HG03108 (cell line): Measurements from ENCODE around the gene MR1.

ENCODE experiments used
- ATAC-seq: cut with Tn5 transposase; IDR thresholded peaks from one replicate; pipeline ENCODE4 v1.9.1; 2021; ENCODE audit warnings: moderate library complexity; ENCODE audit not compliant: unreplicated experiment

Gene MR1

DNA sequence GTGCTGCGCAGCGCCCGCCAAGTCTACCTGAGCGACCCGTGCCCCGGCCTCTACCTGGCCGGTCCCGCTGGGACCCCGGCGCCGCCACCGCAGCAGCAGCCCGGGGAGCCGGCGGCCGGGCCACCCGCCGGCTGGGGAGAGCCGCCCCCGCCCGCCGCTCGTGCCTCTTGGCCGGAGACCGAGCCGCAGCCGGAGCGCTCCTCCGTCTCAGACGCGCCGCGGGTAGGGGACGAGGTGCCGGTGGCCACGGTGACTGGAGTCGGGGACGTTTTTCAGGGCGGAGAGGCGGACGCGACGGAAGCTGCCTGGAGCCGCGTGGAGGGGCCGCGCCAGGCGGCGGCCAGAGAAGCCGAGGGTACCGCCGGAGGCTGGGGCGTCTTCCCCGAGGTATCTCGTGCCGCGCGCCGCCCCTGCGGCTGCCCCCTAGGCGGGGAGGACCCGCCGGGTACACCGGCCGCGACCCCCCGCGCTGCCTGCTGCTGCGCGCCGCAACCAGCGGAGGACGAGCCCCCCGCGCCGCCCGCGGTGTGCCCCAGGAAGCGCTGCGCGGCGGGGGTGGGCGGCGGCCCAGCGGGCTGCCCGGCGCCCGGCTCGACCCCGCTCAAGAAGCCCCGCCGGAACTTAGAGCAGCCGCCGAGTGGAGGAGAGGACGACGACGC lies 55.4 kb downstream of the MR1 start:
- peak; percentile 3 for ATAC-seq

DNA sequence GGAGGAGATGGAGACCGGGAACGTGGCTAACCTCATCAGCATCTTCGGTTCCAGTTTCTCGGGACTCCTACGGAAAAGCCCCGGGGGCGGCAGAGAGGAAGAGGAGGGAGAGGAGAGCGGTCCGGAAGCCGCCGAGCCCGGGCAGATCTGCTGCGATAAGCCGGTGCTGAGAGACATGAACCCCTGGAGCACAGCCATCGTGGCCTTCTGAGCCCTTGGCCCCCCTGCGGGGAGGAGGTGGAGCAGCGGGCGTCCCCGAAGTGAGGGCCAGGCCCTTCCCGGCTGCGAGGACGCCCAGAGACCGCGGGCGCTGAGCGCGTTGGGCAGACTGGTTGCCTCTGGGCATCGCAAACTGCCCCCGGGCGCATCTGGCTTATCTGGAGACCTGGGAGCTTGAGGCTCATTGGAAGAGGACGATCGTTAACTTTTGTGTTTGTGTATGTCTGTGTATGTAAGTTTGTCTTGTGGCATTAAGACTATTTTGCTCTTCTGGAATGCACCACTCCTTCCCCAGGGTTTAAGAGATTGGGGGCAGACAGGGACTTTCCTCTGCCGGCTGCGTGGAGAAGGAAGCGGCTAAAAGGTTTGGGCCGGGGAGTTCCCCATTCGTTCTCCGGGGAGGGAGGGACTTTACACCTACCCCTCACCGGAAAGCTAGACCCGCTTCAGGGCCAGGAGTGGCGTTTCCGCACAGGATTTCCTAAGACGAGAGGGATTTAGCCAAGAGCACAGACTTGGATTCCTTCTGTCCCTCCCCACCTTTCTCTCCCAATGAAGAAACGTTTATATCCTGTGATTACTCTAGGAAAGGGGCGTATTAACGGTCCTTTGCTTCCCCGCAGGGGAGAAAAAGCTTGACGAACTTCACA lies 56.1 kb downstream of the MR1 start:
- peak; percentile 26 for ATAC-seq

DNA sequence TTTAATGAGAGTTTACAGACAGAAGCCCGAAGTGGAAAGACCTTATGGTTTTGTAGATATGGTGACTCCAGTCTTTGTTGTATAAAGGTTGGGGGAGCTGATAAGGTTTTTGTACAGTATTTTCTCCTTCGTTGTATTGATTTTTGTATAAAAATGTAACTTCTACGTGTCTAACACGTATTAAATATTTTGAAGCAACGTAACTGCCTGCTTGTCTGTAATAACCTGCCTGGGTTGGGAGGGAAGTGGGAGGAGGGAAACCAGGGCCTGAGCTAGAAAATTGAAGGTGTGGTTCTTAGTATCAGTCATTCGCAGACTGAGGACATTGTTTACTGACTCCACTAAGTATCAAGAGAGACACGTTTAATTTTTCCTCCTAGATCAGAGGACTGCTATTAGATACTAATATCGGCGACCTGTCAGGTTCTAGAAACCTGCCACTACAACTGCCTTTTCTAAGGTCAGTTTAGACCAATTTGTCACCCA lies 56.9 kb downstream of the MR1 start:
- ATAC-seq, result no peak

DNA sequence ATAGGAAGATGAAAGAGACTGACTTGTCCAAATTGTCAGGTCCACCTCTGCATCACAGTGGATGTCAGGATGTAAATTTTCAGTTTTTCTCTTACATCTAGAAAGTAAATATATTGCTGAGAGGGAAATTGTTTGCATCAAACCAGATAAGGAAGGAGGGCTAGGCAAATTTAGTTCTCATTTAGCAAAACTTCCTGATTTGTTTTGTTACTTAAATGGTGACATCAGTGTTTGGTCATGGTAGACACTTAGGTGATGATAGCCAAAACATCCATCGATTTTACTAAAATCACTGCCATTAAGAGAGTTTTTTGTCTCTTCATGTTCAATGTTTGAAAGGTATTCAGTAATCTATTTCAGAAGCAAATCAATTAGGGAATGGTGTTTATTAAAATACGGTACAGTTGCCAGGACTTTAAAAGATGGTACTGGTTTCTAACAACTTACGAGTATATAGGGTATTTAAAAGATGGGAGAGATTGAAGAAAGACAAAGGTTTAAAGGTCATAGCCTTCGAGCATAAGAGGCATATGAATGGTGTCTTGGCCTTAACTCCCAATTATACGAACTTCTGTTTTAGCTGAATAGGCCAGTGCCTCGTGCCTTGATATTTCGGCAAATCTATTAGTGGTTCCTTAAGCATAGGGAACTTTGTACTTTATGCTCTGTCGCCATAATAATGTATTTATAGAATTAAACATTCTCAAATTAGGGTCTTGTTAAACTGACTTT lies 57.7 kb downstream of the MR1 start:
- no peak for ATAC-seq

DNA sequence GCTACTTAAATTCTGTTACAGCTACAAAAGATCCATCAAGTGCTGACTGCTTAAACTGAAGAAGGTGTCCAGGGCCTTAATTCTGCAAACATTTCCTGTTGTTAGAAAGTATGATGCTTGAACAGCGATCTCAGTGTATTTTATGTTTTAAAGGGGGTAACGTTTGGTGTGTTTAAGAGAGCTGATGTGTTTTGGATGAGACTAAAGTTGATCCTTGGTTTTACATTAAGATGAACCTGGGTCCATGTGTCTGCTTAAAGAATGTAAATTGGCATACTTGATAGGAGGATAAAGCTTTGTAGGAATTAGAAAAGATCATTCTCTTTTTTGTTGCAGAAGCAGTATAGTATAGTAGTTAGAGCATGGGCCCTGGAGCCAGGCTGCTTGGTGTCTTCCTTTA lies 58.3 kb downstream of the MR1 start:
- no peak for ATAC-seq

DNA sequence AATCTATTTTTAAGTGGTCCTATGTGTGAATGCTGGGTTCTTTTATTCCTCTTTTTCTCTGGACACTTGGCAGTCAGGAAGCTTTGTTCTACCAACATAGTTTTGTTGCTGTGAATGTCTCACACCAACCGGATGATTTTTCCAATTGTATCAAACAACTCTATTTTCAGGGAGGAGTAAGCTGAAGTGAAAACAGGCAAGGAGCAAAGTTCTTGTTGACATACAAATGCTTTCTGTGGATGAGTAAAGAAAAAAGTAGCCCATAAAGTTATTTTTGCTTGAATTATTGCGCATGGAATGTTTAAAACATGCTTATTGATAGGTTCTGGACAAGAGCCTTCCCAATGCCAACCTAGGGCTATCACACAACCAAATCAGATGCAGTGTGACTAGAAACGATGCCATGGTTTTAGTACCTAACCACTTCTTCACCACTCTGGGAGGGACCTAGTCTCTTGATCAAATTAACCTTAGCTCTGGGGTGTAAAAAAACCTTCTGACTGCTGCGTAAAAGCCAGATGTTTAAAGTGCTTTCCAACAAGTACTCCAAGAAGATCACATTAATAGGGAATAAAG lies 59.2 kb downstream of the MR1 start:
- ATAC-seq, result no peak

DNA sequence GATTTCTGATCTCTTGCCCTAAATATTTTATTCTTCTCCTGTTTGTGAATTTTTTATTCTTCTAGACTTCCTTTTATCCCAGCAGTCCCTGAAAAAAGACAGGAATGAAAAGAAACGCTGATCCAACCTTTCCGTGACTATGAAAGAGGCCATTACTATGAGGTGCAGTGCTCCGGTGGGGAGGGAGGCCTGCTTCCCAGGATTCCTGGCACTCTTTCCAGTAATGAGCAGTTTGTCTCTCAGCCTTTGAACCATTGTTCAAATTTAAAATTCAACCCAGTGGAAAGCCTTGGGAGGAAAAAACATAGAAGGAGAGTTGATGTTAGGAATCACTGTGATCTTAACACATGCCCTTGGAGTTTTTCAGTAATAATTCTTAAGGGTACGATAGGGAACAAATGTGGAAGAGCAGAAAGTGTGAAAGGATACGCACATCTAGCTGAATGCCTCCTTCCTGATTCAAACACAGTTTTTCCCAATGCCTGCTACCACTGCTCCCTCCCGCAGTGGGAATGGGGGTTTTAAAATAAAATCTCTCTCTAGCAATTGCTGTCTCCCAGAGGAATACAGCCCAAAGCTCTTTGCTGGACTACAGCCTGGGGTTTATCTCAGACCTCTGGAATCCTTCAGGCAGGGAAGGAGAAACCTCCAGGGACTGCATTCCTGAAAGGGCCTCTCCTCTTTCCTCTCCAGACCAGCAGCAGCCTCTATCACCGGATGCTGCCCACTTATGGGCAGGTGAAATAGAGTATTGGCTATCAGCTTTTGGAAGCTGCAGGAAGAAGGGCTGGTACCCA lies 60.8 kb downstream of the MR1 start:
- no peak for ATAC-seq

DNA sequence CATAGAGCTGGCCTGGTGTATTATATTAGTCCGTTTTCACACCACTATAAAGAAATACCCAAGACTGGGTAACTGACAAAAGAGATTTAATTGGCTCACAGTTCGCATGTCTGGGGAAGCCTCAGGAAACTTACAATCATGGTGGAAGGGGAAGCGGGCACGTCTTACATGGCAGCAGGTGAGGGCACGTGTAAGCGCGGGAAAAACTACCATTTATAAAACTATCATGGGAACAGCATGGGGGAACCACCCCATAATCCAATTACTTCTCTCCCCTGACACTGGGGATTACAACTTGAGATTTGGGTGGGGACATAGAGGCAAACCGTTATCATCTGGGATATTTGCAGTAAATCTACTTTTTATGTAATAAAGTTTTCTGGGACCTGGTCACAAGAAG lies 61.5 kb downstream of the MR1 start:
- ATAC-seq, result no peak

DNA sequence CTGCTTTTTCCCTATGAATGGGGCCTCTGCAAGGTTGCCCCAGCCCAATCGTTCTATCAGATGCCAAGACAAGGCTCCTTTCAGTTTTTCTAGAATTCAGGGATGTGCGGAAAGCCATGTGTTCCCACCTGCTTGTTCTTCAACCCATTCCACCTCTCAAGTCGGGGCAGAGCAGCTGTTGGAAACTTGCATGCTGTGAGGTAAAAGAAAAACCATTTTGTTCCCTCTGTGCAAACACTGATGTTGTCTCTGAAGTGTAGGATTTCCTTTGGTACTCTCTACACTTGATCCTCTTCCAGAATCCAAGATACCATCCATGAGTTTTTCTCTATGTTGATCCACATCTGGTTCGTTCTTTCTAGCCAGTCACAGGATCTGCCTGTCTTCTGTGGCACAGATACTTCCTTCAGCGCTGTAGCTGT lies 62.0 kb downstream of the MR1 start:
- ATAC-seq, result no peak

DNA sequence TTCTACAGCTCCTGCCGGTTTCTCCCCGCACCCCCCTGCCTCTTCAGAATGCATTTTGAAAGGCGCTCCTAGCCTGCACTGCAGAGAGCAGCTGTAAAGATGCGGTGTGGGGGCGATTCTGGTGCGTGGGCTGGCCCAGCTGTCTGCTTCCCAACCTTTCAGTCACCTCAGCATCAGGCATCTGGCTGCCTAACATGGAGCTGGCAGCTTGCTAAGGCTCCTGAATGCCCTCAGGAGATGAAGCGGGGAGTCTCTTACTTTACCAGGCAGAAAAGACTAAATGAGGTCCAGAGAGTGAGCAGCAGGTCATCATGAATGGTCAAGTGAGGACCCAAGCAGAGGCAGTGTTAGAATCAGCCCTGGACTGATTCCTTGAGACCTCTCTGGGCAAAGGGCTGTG lies 63.5 kb downstream of the MR1 start:
- no peak for ATAC-seq

DNA sequence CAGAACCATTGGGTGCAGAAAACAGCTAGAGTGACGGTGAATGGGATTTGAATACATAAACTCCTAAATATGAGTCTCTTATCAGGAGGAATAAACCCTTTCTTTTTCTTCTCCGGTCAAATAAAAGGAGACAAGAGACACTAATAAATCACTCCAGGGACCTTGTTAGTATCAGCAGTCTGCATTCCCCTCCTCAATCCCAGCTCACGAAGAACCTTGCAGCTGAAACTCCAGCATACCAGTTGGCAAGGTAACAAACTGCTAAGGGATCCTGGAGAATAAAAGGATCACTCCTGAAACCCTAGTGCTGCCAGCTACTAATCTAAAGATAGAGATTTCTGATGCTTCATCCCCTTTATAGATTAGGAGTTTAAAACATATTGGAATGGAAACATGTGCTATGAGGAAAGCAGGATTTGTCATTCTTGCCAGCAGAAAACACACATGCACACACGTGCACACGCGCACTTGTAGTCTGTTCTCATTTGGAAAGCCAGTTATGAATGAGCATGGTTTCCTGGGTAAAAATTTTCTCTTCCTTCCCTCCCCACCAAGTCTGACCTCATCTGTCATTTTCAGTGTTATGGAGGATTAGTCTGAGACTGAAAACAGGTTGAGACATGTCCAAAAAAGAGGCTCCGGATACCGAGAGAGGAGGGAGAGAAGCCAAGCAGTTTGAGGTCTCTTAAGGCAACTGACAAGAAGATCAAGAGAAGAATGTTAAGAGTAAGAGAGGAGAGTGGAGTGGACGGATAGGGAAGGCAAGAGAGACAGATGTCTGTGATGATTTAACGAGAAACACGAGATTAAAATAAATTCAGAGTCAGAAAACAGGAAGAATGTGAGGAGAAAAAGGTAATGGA lies 65.6 kb downstream of the MR1 start:
- peak; percentile 50 for ATAC-seq

DNA sequence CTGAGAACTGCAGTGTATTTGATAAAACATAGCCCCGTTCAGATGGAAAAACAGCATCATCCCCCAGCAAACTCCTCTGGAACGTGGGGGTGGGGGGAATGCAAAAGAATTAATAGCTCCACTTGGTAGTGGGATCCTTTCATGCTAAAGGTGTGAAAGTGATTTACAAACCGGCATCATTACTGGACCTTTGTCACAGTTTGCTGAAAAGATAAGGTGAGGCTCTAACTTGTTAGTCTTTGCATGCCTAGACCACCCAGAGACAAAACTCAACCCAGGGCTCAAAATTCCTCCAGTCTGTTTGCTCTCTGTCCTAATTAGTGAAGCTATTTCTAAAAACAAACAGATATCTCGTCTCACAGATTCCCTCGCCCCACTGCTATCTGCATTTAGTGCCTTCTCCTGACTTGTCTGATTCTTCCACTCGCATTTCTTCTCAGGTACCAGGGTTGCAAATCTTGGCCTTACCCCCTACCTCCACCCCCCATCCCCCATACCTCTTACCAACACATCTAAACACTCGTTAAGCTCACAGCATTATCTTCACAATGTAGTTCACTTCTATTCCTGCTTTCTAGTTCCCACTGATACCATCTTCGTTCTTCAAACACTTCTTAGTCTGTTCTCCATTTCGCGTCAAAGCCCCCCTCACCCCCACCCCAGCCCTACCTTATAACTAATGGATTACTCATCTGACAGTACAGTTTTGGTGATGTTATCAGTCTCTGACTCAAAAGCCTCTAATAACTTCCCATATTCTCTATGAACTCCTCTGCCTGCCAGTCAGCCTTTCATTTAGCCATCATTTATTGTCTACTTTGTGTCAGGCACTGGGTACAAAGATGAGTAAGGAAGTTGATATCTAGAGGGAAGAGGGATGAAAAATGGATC lies 66.5 kb downstream of the MR1 start:
- ATAC-seq, result no peak

DNA sequence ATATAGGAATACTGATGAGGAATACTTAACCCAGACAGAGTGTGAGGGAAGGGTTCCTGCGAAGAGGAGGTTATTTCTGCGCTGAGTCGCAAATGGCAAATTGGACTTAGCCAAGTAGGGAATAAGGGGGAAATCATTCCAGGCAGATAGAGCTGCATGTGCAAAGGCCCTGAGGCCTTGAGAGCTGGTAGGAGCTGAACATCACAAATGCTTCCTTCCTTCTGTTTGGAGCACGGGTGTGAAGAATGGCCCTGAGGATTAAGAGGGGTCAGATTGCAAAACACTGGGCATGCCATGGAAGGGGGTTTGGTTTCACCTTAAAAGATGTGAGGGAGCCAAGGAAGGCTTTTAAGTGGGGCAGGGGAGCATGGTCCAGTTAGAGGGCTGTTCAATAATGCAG lies 67.2 kb downstream of the MR1 start:
- no peak for ATAC-seq

DNA sequence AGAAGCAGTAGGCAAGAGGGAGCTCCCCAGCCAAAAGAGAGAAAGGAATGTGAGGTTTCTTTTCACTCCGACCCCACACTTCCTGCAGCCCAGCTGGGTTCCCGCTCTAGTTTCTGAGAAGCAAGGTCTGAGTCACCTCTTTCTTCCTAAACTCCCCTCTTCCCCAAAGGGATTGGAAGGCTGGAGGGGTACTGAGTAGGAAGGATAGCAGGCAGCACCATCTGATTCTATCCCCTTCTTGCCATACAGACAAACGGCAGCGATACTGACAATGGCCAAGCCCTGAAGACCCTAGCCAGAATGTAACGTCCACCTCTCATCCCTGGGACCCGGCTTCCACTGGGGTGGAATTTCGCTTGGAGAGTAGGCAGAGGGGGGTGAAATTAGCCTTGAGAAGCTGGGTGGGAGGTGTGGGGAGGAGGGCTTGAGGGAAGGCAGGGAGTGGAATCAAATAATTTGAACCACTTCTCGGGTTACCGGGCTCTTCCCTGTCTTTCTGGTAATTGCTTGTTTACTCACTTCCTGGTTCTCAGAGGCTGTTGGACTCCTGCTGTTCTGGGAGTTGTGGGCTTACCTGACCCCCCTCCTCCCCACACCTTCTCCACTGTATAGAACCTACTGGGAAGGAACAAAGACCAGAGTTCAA lies 67.9 kb downstream of the MR1 start:
- no peak for ATAC-seq

DNA sequence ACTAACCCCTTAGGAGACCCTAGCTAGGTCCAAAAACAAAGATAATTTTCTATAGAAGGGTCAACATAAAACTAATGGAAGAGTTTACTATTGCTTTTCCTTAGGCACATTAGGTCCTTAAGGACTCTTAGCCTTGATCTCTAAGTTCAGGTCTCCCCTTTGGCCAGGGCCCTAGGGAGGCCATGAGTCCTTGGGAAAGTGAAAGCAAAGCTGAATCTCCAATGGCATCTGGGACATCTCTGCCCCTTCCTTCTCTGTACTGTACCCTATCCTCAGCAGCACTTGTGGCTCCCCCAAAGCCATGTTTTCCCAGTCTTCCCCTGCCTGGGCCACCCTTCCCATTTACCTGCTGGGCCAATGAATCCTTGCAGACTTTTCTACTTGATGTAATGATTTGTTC lies 69.1 kb downstream of the MR1 start:
- ATAC-seq, result no peak

DNA sequence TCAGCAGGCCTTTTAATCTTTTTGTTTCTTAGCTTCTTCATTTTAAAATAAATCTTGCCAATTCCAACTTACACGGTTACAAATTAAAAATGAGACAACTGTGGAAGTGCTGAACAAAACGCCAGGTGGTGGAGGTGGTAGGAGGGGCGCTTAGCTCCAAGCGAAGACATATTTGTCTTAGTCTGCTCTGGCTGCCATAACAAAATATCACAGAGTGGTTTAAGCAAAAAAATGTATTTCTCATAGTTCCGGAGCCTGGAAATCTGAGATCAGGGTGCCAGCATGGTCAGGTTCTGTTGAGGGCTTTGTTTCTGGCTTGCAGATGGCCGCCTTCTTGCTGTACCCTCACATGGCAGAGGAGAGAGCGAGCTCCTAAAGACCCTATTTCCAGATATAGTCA lies 69.6 kb downstream of the MR1 start:
- no peak for ATAC-seq

DNA sequence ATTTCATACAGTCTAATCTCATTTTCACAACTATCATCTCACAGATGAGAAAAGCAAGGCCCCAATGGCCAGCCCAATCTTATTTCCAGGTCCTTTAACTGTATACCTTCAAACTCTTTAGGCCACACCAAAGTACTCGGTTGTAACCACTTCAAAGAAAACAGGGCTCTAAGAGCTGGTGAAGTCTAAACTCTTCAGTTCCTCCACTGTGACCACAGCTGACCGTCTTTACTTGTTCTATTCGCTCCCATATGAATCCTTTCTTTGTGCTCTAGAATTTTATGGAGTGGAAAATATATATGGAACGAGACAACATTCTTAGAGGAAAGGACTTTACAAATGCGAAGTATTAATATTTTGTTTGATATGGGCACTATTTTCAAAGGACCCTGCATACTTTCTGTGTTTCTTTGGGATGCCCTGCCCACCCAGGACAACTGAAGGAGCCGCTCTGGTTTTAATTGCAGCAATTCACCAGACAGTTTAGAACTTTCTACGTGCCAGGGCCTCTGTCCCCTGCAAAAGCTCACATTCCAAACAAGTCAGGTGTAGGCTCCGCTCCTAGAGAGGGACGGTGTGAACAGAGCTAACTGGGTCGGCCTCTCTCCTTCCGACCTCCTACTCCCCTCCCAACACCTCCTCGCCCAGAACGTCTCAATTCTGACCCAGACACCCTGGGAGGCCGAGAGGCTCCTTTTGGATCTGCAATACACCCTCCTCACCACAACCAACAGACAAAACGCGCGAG lies 70.4 kb downstream of the MR1 start:
- peak; percentile 6 for ATAC-seq

DNA sequence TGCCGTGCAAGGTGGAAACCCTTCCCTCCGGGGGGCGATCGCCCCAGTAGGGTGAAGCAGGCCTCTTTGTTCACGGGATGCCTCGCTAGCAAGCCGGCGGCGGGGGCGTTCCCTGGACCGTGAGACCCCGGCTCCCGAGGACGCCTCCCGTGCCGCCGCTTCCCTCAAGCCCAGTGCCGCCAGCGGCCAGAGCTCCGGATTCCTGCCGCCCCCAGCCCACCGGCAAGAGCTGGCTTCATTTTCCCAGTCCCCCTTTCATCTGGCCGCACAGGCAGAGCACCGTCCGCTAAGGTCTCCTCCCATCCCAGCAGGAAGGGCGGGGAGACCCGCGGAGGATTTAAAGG lies 71.0 kb downstream of the MR1 start:
- ATAC-seq, result no peak
